ENCODE results near the gene SCTR.
"Not testable (repeated sequence)": the region's sequence is repeated elsewhere in the genome, so short reads cannot be mapped to it uniquely, and the experiment has no call there.

SCTR gene

GRCh38 chr2:119408221-119408619 lies 116.1 kb downstream of the SCTR start:
- peak; percentile 45 for DNase-seq (ENCODE audit: low spot score)

- DNase-seq (ENCODE audit: low spot score) = peak; percentile 82
These were observed 116.7 kb downstream of the SCTR start for GRCh38 chr2:119407430-119408220.

- no peak for DNase-seq (ENCODE audit: low spot score)
These were observed 119.1 kb downstream of the SCTR start for GRCh38 chr2:119405151-119405550.

- not testable (repeated sequence) for DNase-seq (ENCODE audit: low spot score)
These were observed 120.7 kb downstream of the SCTR start for GRCh38 chr2:119403618-119404017.

GRCh38 chr2:119402645-119403560 lies 121.4 kb downstream of the SCTR start:
- no peak for DNase-seq (ENCODE audit: low spot score)

- no peak for DNase-seq (ENCODE audit: low spot score)
These were observed 122.2 kb downstream of the SCTR start for GRCh38 chr2:119402106-119402505.

GRCh38 chr2:119397196-119397595 lies 127.1 kb downstream of the SCTR start:
- DNase-seq (ENCODE audit: low spot score) = no peak

GRCh38 chr2:119393971-119394748 lies 130.1 kb downstream of the SCTR start:
- DNase-seq (ENCODE audit: low spot score) = no peak

Data from AG20443 (cell line).